Measurements from ENCODE around the gene TBC1D22A.

GRCh38 chr22:46998331-46998730, 235.9 kb downstream of the TBC1D22A start:
- no peak for TF ChIP-seq CTCF (IDR thresholded peaks at IDR 0.05; ENCODE audit: low read depth, low read length)
- no peak for TF ChIP-seq EZH2phosphoT487 (IDR thresholded peaks at IDR 0.05; ENCODE audit: low read depth)

Measured in OCI-LY3 (cell line).